HG03460 (cell line): ENCODE results near the gene IBTK.
"Not testable (repeated sequence)": the region's sequence is repeated elsewhere in the genome, so short reads cannot be mapped to it uniquely, and the experiment has no call there.

Source experiments
- ATAC-seq: cut with Tn5 transposase; IDR thresholded peaks from one replicate; pipeline ENCODE4 v1.9.1; 2021; ENCODE audit not compliant: unreplicated experiment

IBTK gene

DNA sequence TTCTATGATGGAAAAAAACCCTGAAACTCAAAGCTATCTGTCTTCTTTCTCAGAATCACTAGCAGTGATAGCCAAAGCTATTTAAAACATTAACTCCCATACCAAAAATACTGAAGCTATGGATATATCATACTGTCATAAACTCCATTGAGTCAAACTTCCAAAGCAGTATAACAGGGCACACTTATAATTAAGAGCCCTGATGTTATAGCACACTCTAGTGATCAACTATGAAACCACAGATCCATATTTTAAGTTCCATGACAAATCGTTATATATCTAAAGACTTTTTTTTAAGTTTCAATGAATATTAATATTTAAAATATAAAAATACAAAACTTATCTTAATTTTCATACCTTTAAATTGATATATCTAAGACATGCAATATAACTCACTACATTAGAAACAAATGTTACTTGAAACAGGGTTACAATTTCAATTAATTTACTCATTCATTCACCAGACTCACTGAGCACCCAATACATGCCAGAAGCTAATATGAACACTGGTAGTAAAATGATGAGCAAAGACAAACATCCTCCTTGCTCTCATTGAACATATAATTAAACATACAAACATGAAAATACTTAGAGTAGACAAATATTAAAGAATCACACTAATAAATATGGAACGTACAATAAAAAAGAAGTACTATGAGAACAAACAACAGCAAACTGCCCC is 69.3 kb downstream of the IBTK start:
- ATAC-seq: no peak

DNA sequence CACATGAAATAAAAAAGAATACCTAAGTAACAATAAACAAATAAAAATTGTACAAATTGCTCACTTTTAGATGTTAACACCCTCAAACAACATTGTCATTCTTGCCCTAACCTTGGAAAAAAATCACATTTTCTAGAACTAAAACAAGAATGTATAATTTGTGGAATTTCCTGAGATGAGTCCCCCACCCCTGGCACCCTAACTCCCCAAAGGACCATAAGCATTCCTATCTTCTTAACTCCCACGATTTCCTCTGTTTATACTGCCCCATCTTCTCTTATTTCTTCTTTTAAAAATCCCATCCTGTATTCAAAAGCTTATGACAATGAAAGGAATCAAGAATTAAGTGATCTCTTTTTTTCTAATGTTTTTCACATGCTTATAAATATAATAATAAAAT is 70.9 kb downstream of the IBTK start:
- ATAC-seq: no peak

DNA sequence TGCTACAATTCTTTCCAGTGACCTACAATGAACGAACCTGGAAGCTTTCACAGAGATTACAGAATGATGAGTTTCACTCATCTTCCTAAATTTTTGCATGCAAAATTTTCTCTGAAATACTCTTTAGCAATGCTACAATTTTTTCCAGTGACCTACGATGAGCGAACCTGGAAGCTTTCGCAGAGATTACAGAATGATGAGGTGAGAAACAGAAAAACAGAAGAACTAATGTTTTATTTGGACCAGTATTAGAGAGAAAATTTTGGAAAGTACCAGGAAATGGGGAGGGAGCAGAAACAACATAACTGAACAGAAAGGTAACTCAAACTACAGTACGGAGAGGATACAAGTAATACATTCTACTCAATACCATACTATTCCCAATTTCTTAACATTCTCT is 75.0 kb downstream of the IBTK start:
- ATAC-seq: no peak

DNA sequence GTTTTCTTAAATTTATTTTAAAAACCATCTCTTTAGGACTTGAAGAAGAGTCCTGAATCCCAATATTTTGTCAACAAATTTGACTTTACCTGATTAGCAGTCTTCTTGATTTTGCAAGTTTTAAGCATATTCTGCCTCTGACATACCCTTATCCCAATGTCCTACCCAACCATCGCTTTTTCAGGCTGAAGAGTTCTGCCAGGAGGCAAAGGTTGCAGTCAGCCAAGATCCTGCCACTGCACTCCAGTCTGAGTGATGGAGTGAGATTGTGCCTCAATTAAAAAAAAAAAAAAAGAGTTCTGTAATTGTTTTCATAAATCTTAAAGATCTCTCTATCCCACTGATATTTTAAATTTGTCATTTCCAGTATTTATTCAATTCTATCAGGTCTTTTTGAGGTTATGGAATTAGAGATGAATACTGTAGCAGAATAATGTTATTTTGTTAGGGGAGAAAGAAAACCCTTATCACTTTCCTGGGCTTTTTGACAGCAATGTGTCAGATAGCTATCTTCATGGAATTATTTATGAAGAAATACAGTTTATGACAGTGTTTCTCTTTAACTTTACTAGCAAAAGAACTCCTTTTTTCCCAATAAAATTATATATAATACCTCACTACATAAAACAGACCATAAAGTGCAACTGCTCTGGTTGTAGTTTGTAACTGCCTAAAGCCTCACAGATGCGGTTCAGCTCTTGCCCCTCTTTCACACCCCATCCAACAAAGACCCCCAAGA is 78.2 kb downstream of the IBTK start:
- no peak for ATAC-seq

DNA sequence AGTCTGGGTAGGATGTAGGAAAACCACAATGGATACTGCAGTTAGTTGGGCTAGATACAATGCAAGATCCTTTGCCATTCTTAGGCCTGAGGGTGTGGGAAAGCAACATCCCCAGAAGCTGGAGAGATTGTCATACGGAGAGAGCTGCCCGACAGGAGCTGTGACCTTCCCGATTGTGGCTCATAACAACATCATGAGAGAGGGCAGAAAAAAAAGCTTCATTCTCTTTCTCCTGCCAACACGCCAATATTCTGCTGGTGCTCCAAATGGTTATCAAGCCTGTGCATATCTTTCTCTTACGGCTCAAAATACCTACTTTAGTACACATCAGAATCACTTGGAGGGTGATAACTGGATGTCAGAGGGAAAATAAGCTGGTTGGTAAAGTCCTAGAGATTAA is 81.1 kb downstream of the IBTK start:
- ATAC-seq: no peak

DNA sequence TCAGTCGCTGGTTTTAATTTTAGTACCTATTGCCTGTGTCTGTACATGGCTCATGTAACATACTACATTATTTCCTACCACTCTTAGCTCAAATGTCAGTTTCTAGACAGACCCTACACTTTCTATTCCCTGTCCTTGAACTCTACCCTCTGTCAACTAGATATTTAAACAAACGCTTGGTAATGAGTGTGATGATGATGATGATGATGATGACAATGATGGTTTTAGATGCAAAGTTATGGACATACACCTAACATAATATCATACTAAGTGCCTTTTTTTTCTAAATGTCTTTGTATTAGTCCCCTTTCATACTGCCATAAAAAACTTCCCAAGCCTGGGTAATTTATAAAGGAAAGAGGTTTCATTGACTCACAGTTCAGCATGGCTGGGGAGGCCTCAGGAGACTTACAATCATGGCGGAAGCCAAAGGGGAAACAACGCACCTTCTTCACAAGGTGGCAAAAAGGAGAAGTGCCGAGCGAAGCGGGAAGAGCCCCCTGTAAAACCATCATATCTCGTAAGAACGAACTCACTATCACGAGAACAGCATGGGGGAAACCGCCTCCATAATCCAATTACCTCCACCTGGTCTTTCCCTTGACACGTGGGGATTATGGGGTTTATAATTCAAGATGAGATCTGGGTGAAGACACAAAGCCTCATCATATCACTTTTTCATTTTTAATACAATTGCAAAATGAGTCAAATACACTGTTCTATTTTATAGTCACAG is 87.1 kb downstream of the IBTK start:
- no peak for ATAC-seq

DNA sequence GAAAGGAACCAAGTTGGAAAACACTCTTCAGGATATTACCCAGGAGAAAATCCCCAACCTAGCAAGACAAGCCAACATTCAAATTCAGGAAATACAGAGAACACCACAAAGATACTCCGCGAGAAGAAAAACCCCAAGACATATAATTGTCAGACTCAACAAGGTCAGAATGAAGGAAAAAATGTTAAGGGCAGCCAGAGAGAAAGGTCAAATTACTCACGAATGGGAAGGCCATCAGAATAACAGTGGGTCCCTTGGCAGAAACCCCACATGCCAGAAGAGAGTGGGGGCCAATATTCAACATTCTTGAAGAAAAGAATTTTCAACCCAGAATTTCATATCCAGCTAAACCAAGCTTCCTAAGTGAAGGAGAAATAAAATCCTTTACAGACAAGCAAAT is 94.8 kb downstream of the IBTK start:
- not testable (repeated sequence) for ATAC-seq

DNA sequence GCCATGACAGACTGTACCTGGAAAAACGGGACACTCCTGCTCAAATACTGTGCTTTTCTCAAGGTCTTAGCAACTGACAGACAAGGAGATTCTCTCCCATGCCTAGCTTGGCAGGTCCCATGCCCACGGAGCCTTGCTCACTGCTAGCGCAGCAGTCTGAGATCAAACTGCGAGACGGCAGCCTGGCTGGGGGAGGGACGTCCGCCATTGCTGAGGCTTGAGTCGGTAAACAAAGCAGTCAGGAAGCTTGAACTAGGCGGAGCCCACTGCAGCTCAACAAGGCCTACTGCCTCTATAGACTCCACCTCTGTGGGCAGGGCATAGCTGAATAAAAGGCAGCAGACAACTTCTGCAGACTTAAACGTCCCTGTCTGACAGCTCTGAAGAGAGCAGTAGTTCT is 96.4 kb downstream of the IBTK start:
- ATAC-seq: not testable (repeated sequence)

DNA sequence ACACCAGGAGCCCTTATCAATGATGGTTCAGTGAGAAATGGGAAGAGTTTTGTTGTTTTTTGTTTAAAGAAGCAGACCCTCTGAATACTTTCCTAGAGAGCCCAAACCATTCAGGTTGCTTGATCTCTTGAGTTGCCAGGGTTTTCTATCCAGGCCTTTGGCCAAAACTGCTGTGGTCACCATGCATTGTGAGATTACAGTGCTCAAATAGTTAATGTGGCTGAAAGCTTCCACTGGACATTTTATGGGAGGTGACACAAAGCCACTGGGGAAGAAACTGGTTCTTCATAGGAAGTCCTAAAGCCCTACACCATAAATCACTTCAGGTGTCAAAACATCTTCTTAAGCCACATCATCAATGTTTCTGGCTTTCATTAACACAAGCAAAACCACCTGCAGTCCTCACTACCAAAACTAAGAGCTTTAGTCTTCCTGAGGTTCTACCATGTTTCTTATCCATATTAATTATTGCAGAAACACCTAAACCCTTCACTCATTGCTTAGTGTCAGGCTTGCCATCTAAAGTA is 101.6 kb downstream of the IBTK start:
- no peak for ATAC-seq

DNA sequence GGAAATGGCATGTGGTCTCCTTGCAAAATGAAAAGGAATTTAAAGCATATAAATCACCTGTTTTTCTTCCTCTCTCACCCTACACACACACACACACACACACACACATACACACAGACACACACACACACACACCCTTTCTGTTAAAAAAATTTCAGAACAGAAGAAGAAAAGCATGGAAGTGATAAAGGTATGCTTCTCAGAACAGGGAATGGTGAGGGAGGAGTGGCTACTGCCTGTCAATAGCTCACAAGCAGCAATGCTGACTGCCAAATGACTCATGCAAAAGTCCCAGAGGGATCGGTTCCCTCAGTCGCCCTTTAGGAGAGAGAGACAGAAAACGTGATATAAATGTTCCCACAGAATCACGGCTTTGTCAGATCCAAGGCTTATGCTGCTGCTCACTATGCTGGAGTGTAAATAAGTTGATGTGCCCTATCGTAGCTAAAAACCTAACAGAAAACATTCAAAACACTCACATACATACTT is 102.6 kb downstream of the IBTK start:
- ATAC-seq: no peak

DNA sequence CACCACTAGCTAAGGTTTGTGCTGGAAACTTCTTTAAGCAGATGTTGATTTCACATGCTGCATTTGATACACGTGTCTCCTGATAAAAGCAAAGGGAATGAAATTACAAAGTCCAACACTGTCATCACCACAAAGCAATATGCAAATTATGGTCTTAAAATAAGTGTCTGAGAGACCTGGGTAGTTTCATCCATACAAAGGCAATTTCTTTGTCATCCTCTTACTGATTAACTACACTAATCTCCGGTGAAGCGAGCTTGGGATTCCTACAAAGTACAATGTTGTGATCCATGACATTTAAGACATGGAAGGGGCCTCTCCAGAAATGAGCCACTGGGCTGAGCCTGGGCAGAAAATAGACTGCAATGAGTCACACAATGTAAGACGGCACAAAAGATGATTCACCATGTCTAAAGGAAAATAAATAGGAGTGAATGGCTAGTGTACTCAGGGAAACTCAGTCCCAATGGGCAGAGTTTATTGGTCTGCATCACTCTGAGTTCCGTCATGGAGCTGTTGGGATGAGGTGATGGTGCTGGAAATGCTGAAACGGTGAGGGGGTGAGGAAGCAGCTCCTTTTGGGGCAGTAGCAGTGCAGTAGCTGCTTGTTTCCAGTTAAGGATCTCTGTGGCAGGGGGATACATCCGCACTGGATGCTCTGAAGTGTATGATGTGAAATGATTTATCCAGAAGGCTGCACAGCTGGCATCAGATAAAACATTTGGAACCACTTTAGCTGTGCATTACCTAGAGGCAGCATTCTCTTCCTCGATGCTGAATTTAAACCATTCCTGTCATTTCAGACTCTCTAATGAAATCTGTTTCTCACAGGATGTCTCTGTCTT is 103.3 kb downstream of the IBTK start:
- peak; percentile 85 for ATAC-seq

DNA sequence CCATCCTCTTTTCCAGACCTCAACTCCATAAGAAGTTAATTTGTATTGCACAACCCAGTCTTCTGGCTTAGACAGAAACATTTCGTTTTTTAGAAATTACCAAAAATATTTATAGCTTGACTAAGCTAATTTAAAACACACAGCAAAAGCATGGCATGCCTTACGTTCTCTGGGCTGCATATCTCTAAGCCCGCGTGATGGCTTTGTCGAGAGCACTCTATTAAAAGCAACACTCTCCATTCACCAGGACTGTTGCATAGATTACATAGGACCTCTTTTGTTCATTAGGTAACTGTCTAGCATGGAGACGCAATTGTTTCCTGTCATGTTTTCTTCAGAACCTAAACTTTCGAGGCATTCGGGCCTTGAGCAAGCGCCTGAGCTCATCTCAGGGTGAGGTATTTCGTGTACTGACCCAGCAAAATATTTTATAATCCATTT is 104.5 kb downstream of the IBTK start:
- no peak for ATAC-seq

DNA sequence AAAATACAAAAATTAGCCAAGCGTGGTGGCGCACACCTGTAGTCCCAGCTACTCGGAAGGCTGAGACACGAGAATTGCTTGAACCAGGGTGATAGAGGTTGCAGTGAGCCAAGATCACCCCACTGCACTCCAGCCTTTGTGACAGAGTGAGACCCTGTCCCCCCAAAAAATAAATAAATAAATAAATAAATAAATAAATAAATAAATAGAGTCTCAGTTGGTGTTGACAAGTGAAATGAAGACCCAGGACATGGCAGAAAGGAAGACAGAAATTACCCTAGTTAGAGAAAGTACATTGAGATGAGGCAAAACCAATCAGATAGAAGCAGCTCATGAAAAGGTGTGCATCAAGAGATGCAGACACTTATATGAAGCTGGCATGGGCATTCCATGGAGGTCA is 105.0 kb downstream of the IBTK start:
- no peak for ATAC-seq

DNA sequence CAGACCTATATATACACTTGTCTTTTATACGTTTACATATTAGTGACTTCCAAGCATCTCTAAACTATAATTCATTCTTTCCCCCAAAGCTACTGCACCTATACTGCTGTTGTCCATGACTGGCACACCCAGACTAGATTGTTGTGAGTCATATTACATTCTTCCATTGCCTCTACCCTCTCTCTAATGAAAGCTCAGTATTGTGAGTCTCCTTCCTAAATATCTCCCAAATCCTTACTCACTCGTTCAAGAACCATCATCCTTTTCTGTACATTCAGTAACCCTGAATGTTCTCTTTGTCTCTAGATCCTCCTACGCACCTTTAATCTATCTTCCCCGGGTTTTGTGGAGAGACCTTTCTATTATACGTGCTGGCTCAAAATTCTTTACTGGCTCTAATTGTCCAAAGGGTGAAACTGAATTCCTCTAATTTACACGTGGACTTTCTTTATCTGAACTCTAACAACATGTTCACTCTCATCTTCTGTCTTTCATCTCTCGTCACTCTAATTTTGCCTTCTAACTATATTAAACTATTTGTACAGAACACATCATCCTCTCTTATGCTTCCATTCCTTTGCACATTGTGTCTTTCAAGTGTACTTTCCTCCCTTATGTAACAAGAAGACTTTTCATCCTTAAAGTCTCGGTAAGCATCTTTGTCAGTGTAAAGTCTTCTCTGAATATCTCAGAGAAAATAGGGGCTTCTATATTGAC is 109.3 kb downstream of the IBTK start:
- no peak for ATAC-seq

DNA sequence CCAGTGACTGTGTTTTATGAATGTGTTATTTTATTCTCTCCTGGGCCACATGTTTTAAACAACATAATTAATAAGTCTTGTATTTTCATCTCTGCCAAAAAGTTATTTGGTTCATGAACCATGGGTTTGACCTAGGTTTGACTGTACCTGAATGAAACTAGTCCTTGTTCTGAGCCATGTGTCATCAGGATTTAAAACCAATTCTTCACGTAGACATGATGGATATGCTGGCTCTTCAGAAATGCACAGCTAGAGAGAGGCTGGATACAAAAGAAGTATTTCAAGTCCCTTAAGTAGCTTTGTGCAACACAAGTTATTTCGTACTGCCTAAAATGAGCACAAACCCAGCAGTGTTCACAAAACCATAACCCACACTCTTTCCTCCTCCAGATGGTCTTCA is 116.1 kb downstream of the IBTK start:
- ATAC-seq: no peak

DNA sequence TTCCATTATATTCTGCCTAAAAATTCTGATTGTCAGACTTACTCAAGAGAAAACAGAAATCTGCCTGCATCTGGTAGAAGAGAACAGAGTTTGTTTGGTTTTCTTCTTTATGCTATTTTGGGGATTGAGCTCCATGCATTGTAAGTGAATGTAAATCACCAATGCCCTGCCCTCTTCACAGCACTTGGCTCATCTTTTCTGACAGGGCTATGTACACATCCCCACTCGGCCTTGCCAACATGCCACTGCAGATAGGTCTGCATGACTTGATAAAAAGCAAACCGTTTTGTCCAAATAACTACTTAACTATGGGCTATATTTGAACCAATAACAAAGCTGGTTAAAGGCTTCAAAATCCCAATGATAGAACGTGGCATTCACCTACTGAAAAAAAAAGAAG is 117.7 kb downstream of the IBTK start:
- no peak for ATAC-seq

DNA sequence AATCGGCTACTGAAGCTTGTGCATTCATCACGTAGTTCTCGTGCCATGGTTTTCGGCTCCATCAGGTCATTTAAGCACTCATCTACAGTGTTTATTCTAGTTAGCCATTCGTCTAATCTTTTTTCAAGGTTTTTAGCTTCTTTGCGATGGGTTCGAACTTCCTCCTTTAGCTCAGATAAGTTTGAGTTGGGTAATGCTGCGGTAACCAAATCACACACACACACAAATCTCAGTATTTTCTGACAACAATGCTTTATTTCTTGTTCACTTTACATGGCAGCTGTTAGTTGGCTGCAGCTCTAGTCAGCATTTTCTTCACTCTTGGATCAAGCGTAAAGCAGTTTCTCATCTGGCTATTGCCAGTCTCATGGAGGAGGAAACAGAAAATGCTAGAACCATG is 118.6 kb downstream of the IBTK start:
- not testable (repeated sequence) for ATAC-seq

DNA sequence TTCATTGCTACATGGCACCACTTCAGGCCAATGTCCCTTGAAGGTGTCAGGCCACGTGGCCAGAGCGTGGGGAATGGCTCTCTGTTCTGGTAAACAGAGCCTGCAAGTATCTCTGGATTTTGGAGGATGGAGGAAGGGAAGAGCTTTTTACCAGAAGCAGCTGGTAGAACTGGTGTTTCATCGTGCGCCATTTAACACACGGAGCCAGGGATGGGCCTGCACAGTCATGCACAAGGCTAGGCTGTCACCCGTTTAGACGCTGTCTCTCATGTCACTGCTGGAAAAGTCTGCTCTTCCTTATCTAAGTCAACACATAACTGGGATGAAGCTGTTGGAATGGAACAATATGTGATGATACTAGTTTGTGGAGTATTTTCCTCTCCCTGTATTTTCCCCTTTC is 123.9 kb downstream of the IBTK start:
- ATAC-seq: no peak
